ENCODE data around the gene SPDEF. TPM values are rescaled to one million over a fixed set of nuclear protein-coding genes. Genes with fewer than 3 reads are reported as not detected.

The SPDEF gene
- polyA plus RNA-seq, 1 donor (not counting 4 experiments of a cell fraction or from before 2014, with no cell fraction given) = 0.03 TPM

DNA sequence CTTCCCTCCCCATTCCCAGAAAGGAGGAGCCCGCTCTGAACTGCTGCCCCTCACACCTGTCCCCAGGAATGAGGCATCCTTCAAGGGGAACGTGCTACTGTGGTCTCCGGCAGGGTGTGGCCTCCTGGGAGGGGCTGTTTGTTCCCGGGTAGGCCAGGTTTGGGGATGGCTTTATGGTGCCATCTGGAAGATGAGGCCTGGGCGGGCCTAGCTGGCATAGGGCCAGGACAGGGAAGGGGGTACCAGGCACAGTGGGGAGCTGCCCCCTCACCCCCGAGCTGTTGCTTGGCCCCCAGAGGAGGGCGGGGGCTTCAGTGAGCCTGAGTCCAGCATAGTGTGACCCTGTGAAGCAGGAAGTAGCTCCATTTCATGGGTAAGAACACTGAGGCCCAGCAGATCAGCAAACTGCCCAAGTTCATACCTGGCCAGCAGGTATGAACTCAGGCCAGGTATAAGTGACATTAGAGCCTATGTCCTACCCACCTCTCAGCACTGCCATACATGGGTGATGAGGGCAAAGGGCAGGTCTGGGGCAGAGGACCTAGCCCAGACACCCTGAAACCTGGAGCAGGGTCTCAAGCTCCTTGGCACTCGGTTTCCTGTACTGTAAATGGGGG lies 17.5 kb upstream of the SPDEF start:
- H3K9me1 ChIP-seq (ENCODE audit: control insufficient read depth, extremely low read depth, insufficient read depth, low read length) = no peaks in the 10 kb centered on the region
- no peaks in the 10 kb centered on the region for H4K20me1 ChIP-seq (ENCODE audit: control insufficient read depth, extremely low read depth, insufficient read depth, low read length)
- H2AFZ ChIP-seq (ENCODE audit: control insufficient read depth, low read length) = no peak overlapping the region
- H3K27ac ChIP-seq (ENCODE audit: control insufficient read depth, insufficient read depth, low read length) = no peak overlapping the region
- dilution Hi-C loops (cut with MboI; ENCODE audit: extremely low pct_ligation_motif_present, low sequenced_read_pairs) = no loop called here
- no peak for TF ChIP-seq CTCF (optimal IDR thresholded peaks at IDR 0.05 in 1 of 3, IDR thresholded peaks at IDR 0.05 in 1 of 3, conservative IDR thresholded peaks at IDR 0.05 in 1 of 3; ENCODE audit: extremely low read depth in 1 of 3, insufficient read depth in 2 of 3, low read length in 3 of 3)
- no peak for TF ChIP-seq EZH2 (IDR thresholded peaks at IDR 0.05; ENCODE audit: low read length)
- H3K79me2 ChIP-seq (ENCODE audit: control insufficient read depth, insufficient read depth, low read length) = no peaks in the 10 kb centered on the region
- H3K9ac ChIP-seq (ENCODE audit: control insufficient read depth, extremely low read depth, insufficient read depth, low read length) = no peak overlapping the region
- no peaks in the 10 kb centered on the region for H3K36me3 ChIP-seq (ENCODE audit: control insufficient read depth in 2 of 2, extremely low read depth in 1 of 2, insufficient read depth in 2 of 2, low read length in 2 of 2)
- H3K9me3 ChIP-seq (ENCODE audit: control insufficient read depth, low read depth, low read length) = no peaks in the 10 kb centered on the region
- H3K4me1 ChIP-seq (ENCODE audit: control insufficient read depth, extremely low read depth, insufficient read depth, low read length) = no peaks in the 10 kb centered on the region
- no peak for FAIRE-seq
- H3K4me3 ChIP-seq (ENCODE audit: control insufficient read depth in 2 of 3, extremely low read depth in 1 of 3, insufficient read depth in 2 of 3, low read depth in 1 of 3, low read length in 3 of 3) = no peak overlapping the region
- H3K4me2 ChIP-seq (ENCODE audit: control insufficient read depth, extremely low read depth, insufficient read depth, low read depth, low read length) = no peak overlapping the region
- no peak for DNase-seq (ENCODE audit: low read depth, low spot score)
- H3K27me3 ChIP-seq (ENCODE audit: control insufficient read depth, extremely low read depth, insufficient read depth, low read length) = peaks cover 6% of the 10 kb centered on the region

GRCh38 chr6:34572585-34572984 lies 16.5 kb upstream of the SPDEF start:
- Histone ChIP-seq H3K36me3 (ENCODE audit: control insufficient read depth in 2 of 2, extremely low read depth in 1 of 2, insufficient read depth in 2 of 2, low read length in 2 of 2) (no peaks in the 10 kb centered on the region), H2AFZ (ENCODE audit: control insufficient read depth, low read length) (no peak overlapping the region), H3K9me3 (ENCODE audit: control insufficient read depth, low read depth, low read length) (no peaks in the 10 kb centered on the region), H3K27ac (ENCODE audit: control insufficient read depth, insufficient read depth, low read length) (no peak overlapping the region), H3K9ac (ENCODE audit: control insufficient read depth, extremely low read depth, insufficient read depth, low read length) (no peak overlapping the region), H4K20me1 (ENCODE audit: control insufficient read depth, extremely low read depth, insufficient read depth, low read length) (no peaks in the 10 kb centered on the region), H3K27me3 (ENCODE audit: control insufficient read depth, extremely low read depth, insufficient read depth, low read length) (peaks cover 6% of the 10 kb centered on the region), H3K79me2 (ENCODE audit: control insufficient read depth, insufficient read depth, low read length) (no peaks in the 10 kb centered on the region), H3K4me2 (ENCODE audit: control insufficient read depth, extremely low read depth, insufficient read depth, low read depth, low read length) (no peak overlapping the region), H3K9me1 (ENCODE audit: control insufficient read depth, extremely low read depth, insufficient read depth, low read length) (no peaks in the 10 kb centered on the region), H3K4me1 (ENCODE audit: control insufficient read depth, extremely low read depth, insufficient read depth, low read length) (no peaks in the 10 kb centered on the region), H3K4me3 (ENCODE audit: control insufficient read depth in 2 of 3, extremely low read depth in 1 of 3, insufficient read depth in 2 of 3, low read depth in 1 of 3, low read length in 3 of 3) (no peak overlapping the region)
- DNase-seq (ENCODE audit: low read depth, low spot score) = no peak
- no peak for FAIRE-seq
- TF ChIP-seq EZH2 (IDR thresholded peaks at IDR 0.05; ENCODE audit: low read length) (no peak), CTCF (optimal IDR thresholded peaks at IDR 0.05 in 1 of 3, IDR thresholded peaks at IDR 0.05 in 1 of 3, conservative IDR thresholded peaks at IDR 0.05 in 1 of 3; ENCODE audit: extremely low read depth in 1 of 3, insufficient read depth in 2 of 3, low read length in 3 of 3) (no peak)
- dilution Hi-C loops (cut with MboI; ENCODE audit: extremely low pct_ligation_motif_present, low sequenced_read_pairs) = no loop called here
